ENCODE data around the gene FBXW12.
A peak's percentile ranks its signal among the peaks of the same experiment; 100 is the strongest.
"Not testable (repeated sequence)": the region's sequence is repeated elsewhere in the genome, so short reads cannot be mapped to it uniquely, and the experiment has no call there.

FBXW12 gene

GRCh38 chr3:48387634-48388033 lies 15.6 kb downstream of the FBXW12 start:
- no peak for DNase-seq

- no peak for DNase-seq
Observed at GRCh38 chr3:48388966-48389365, 16.9 kb downstream of the FBXW12 start.

GRCh38 chr3:48394391-48394790 lies 22.4 kb downstream of the FBXW12 start:
- no peak for DNase-seq

- no peak for DNase-seq
Observed at GRCh38 chr3:48395714-48396113, 23.7 kb downstream of the FBXW12 start.

GRCh38 chr3:48397767-48398681 lies 26.0 kb downstream of the FBXW12 start:
- no peak for DNase-seq

- DNase-seq, result no peak
Observed at GRCh38 chr3:48398701-48399386, 26.8 kb downstream of the FBXW12 start.

- DNase-seq, result no peak
Observed at GRCh38 chr3:48399387-48400172, 27.6 kb downstream of the FBXW12 start.

GRCh38 chr3:48400824-48401433 lies 28.9 kb downstream of the FBXW12 start:
- DNase-seq, result peak in 2 of 4 experiments; percentile 38 to 42

- not testable (repeated sequence) for DNase-seq
Observed at GRCh38 chr3:48401434-48401901, 29.4 kb downstream of the FBXW12 start.

GRCh38 chr3:48402281-48402732 lies 30.3 kb downstream of the FBXW12 start:
- DNase-seq, result no peak

- DNase-seq, result no peak
Observed at GRCh38 chr3:48402907-48403306, 30.9 kb downstream of the FBXW12 start.

- DNase-seq, result no peak
Observed at GRCh38 chr3:48403533-48404439, 31.8 kb downstream of the FBXW12 start.

GRCh38 chr3:48404440-48405342 lies 32.7 kb downstream of the FBXW12 start:
- no peak for DNase-seq

- DNase-seq, result no peak
Observed at GRCh38 chr3:48405343-48405881, 33.4 kb downstream of the FBXW12 start.

GRCh38 chr3:48405971-48406370 lies 34.0 kb downstream of the FBXW12 start:
- no peak for DNase-seq

GRCh38 chr3:48406443-48407431 lies 34.7 kb downstream of the FBXW12 start:
- no peak for DNase-seq

- no peak for DNase-seq
Observed at GRCh38 chr3:48407542-48408099, 35.6 kb downstream of the FBXW12 start.

- DNase-seq, result no peak
Observed at GRCh38 chr3:48408823-48409281, 36.8 kb downstream of the FBXW12 start.
